IMR-90 (cell line): ENCODE measurements around the gene CDC5L.

Experiments used
- BHLHE40 ChIP-seq: fragments of 150-350 bp; IDR thresholded peaks from 2 replicates; pipeline ENCODE4 v1.6.1; 2016; ENCODE audit warnings: mild to moderate bottlenecking, low read depth, low read length
- CEBPB ChIP-seq: IDR thresholded peaks from 2 replicates; pipeline ENCODE4 v1.6.1; 2012; ENCODE audit warnings: low read depth, low read length, improper control_type of control experiment
- ELK1 ChIP-seq: fragments of 150-350 bp; IDR thresholded peaks from 2 replicates; pipeline ENCODE4 v1.6.1; 2016; ENCODE audit warnings: low read depth, mild to moderate bottlenecking, low read length, moderate library complexity, borderline replicate concordance
- FOS ChIP-seq: fragments of 150-350 bp; IDR thresholded peaks from 2 replicates; pipeline ENCODE4 v1.6.1; 2016; ENCODE audit warnings: low read depth, low read length
- MAFK ChIP-seq: IDR thresholded peaks from 2 replicates; pipeline ENCODE4 v1.6.1; 2012; ENCODE audit warnings: low read depth, low read length, improper control_type of control experiment
- MXI1 ChIP-seq: IDR thresholded peaks from 2 replicates; pipeline ENCODE4 v1.6.1; 2012; ENCODE audit warnings: low read depth, mild to moderate bottlenecking, low read length, moderate library complexity, borderline replicate concordance
- POLR2A ChIP-seq: IDR thresholded peaks from 2 replicates; pipeline ENCODE4 v1.6.1; 2012; ENCODE audit warnings: mild to moderate bottlenecking, low read depth, low read length
- RAD21 ChIP-seq: IDR thresholded peaks from 2 replicates; pipeline ENCODE4 v1.6.1; 2012; ENCODE audit warnings: low read length, improper control_type of control experiment
- RFX5 ChIP-seq: IDR thresholded peaks from 2 replicates; pipeline ENCODE4 v1.8.0; 2012; ENCODE audit warnings: low read depth, mild to moderate bottlenecking, low read length, moderate library complexity
- SMC3 ChIP-seq: fragments of 150-350 bp; IDR thresholded peaks from 2 replicates; pipeline ENCODE4 v1.6.1; 2016; ENCODE audit warnings: low read depth, mild to moderate bottlenecking, antibody characterized with exemption, low read length, moderate library complexity
- USF2 ChIP-seq: fragments of 150-350 bp; IDR thresholded peaks from 2 replicates; pipeline ENCODE4 v1.6.1; 2017; ENCODE audit warnings: mild to moderate bottlenecking, antibody characterized with exemption, low read length, low read depth
- TF ChIP-seq, protein P1 (sequence below): conservative IDR thresholded peaks from 2 replicates; pipeline ENCODE4 v1.5.1; 2012; ENCODE audit warnings: mild to moderate bottlenecking, low read depth, low read length, improper control_type of control experiment

- TF ChIP-seq, protein P1, sequence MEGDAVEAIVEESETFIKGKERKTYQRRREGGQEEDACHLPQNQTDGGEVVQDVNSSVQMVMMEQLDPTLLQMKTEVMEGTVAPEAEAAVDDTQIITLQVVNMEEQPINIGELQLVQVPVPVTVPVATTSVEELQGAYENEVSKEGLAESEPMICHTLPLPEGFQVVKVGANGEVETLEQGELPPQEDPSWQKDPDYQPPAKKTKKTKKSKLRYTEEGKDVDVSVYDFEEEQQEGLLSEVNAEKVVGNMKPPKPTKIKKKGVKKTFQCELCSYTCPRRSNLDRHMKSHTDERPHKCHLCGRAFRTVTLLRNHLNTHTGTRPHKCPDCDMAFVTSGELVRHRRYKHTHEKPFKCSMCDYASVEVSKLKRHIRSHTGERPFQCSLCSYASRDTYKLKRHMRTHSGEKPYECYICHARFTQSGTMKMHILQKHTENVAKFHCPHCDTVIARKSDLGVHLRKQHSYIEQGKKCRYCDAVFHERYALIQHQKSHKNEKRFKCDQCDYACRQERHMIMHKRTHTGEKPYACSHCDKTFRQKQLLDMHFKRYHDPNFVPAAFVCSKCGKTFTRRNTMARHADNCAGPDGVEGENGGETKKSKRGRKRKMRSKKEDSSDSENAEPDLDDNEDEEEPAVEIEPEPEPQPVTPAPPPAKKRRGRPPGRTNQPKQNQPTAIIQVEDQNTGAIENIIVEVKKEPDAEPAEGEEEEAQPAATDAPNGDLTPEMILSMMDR, result no peak
- TF ChIP-seq RAD21 (no peak), RFX5 (no peak), POLR2A (no peak), ELK1 (no peak), SMC3 (no peak), BHLHE40 (no peak), MAFK (no peak), FOS (no peak), USF2 (no peak), MXI1 (no peak), CEBPB (no peak)
Measured at GRCh38 chr6:44407951-44408670, 20.6 kb downstream of the CDC5L start.
